ENCODE measurements around the gene BCOR.

GRCh38 chrX:40085102-40085551, 12.6 kb downstream of the BCOR start:
- no peak for TF ChIP-seq CTCF (IDR thresholded peaks at IDR 0.05)
- TF ChIP-seq POLR2A (IDR thresholded peaks at IDR 0.05; ENCODE audit: low read depth) = no peak
- no peak for TF ChIP-seq EP300 (IDR thresholded peaks at IDR 0.05)
- no peak for TF ChIP-seq POLR2AphosphoS5 (IDR thresholded peaks at IDR 0.05)

Data from esophagus muscularis mucosa (tissue), 4 donors.